Endothelial cell of umbilical vein (primary cell): Measurements from ENCODE around the gene NHS. TPM values are rescaled to one million over a fixed set of nuclear protein-coding genes. Genes with fewer than 3 reads are reported as not detected.
"Not testable (repeated sequence)": the region's sequence is repeated elsewhere in the genome, so short reads cannot be mapped to it uniquely, and the experiment has no call there.

ENCODE experiments used
- BruUV-seq: library from RNA; stranded (reverse); fragments of 400-500 nt; replicated peaks from 2 replicates; lab custom pipeline; 2021; lab: Mats Ljungman, UMichigan
- CTCF ChIA-PET: fragments of 300-600, 350-600 bp; sonication (Branson Sonifier 250); formaldehyde crosslinking; loops from one replicate; lab custom pipeline; 2021; ENCODE audit warnings: antibody characterized with exemption, inconsistent platforms; lab: Charles Lee
- POLR2A ChIA-PET: fragments of 300-600, 350-600 bp; sonication (Branson Sonifier 250); formaldehyde crosslinking; loops from one replicate; lab custom pipeline; 2021; ENCODE audit warnings: antibody characterized with exemption, inconsistent platforms; lab: Charles Lee
- DNase-seq: peaks from one replicate; pipeline ENCODE4 v3.0.0-alpha.2; 2011; ENCODE audit warnings: low read depth, low spot score
- FAIRE-seq: peaks from 2 replicates; lab custom pipeline; 2011; peaks lifted over from hg19 to GRCh38; lab: Jason Lieb, UNC
- H2AFZ ChIP-seq: 2 replicates; pipeline ENCODE4 v1.6.0; 2012; ENCODE audit warnings: low read depth, low read length, control low read depth, inconsistent platforms
- H3K27ac ChIP-seq: 2 replicates; pipeline ENCODE4 v1.5.1; 2011; ENCODE audit warnings: low read depth, mild to moderate bottlenecking, control low read depth, low read length, moderate library complexity; ENCODE audit not compliant: insufficient read depth
- H3K27me3 ChIP-seq, 2 experiments: 2 replicates each; pipeline versions ENCODE4 v1.6.0 to v1.6.1; 2011; ENCODE audit warnings: low read length in 2 of 2, mixed read lengths in 1 of 2; ENCODE audit not compliant: control insufficient read depth in 2 of 2, insufficient read depth in 2 of 2
- H3K36me3 ChIP-seq, 2 experiments: 2 replicates in 1 of 2; 3 replicates in 1 of 2; pipeline ENCODE4 v1.5.1; 2011; ENCODE audit warnings: low read length in 2 of 2, mild to moderate bottlenecking in 1 of 2, moderate library complexity in 1 of 2; ENCODE audit not compliant: control insufficient read depth in 2 of 2, insufficient read depth in 2 of 2; ENCODE audit errors: extremely low read depth in 1 of 2
- H3K4me1 ChIP-seq: 3 replicates; pipeline ENCODE4 v1.5.1; 2011; ENCODE audit warnings: mild to moderate bottlenecking, low read length; ENCODE audit not compliant: control insufficient read depth, insufficient read depth; ENCODE audit errors: extremely low read depth
- H3K4me2 ChIP-seq: 2 replicates; pipeline ENCODE4 v1.6.1; 2011; ENCODE audit warnings: low read length, control low read depth, mixed read lengths; ENCODE audit not compliant: insufficient read depth
- H3K4me3 ChIP-seq, 3 experiments: fragments of 200-600 bp in 1 of 3; sonication (generic), shearing (Covaris generic) in 1 of 3; replicated peaks in 1 of 3; 2 replicates each; pipeline ENCODE4 v1.5.1; 2011 to 2016; ENCODE audit warnings: control low read depth in 3 of 3, low read length in 3 of 3, mild to moderate bottlenecking in 2 of 3, inconsistent platforms in 1 of 3, low read depth in 1 of 3, moderate library complexity in 1 of 3; ENCODE audit not compliant: insufficient read depth in 1 of 3
- H3K79me2 ChIP-seq: 2 replicates; pipeline ENCODE4 v1.6.0; 2012; ENCODE audit warnings: low read length, inconsistent platforms; ENCODE audit not compliant: control insufficient read depth, insufficient read depth
- H3K9ac ChIP-seq: replicated peaks from 2 replicates; pipeline ENCODE3; 2011; ENCODE audit warnings: low read length, control low read depth; ENCODE audit not compliant: insufficient read depth; ENCODE audit errors: extremely low read depth
- H3K9me1 ChIP-seq: replicated peaks from 3 replicates; pipeline ENCODE4 v1.6.0; 2011; ENCODE audit warnings: mild to moderate bottlenecking, low read length; ENCODE audit not compliant: control insufficient read depth, insufficient read depth; ENCODE audit errors: extremely low read depth
- H3K9me3 ChIP-seq: replicated peaks from 2 replicates; pipeline ENCODE4 v1.5.1; 2012; ENCODE audit warnings: low read length, inconsistent platforms; ENCODE audit not compliant: control insufficient read depth, insufficient read depth
- H4K20me1 ChIP-seq: replicated peaks from 2 replicates; pipeline ENCODE3; 2011; ENCODE audit warnings: mild to moderate bottlenecking, low read length; ENCODE audit not compliant: control insufficient read depth, insufficient read depth; ENCODE audit errors: extremely low read depth
- EZH2 ChIP-seq: IDR thresholded peaks from 2 replicates; pipeline ENCODE4 v1.6.1; 2012; ENCODE audit warnings: borderline replicate concordance, low read depth, mild to moderate bottlenecking, moderate library complexity, low read length, inconsistent platforms; ENCODE audit not compliant: severe bottlenecking
- FOS ChIP-seq: IDR thresholded peaks from 2 replicates; pipeline ENCODE4 v1.6.1; 2011; ENCODE audit warnings: mild to moderate bottlenecking, low read length, moderate library complexity, borderline replicate concordance; ENCODE audit not compliant: insufficient read depth
- GATA2 ChIP-seq: IDR thresholded peaks from 2 replicates; pipeline ENCODE4 v1.7.0; 2011; ENCODE audit warnings: low read depth, mild to moderate bottlenecking, moderate library complexity, mixed read lengths, low read length; ENCODE audit not compliant: insufficient read length, insufficient read depth
- JUN ChIP-seq: IDR thresholded peaks from 2 replicates; pipeline ENCODE4 v1.6.1; 2011; ENCODE audit warnings: borderline replicate concordance, low read depth; ENCODE audit not compliant: insufficient read length, insufficient read depth
- MAX ChIP-seq: IDR thresholded peaks from 2 replicates; pipeline ENCODE4 v1.6.1; 2011; ENCODE audit not compliant: insufficient read depth, insufficient read length
- MYC ChIP-seq: IDR thresholded peaks from one replicate; pipeline ENCODE4 v1.6.1; 2011; ENCODE audit warnings: mild to moderate bottlenecking, low read depth, low read length
- POLR2A ChIP-seq: IDR thresholded peaks from 2 replicates; pipeline ENCODE4 v1.6.1; 2012; ENCODE audit warnings: low read depth, mild to moderate bottlenecking, control low read depth, low read length
- POLR2AphosphoS5 ChIP-seq: IDR thresholded peaks from 2 replicates; pipeline ENCODE4 v1.6.1; 2012; ENCODE audit warnings: low read depth, mild to moderate bottlenecking, control low read depth, low read length, moderate library complexity; ENCODE audit not compliant: insufficient read depth
- dilution Hi-C: fragments of 300-500 bp; cut with MboI; formaldehyde crosslinking; loops from one replicate; pipeline ENCODE4 v1.15.0; 2019; ENCODE audit warnings: low sequenced_read_pairs; ENCODE audit not compliant: extremely low pct_ligation_motif_present
- intact Hi-C: fragments of 100-400 bp; cut with micrococcal nuclease; formaldehyde crosslinking; loops from one replicate; pipeline ENCODE4 v1.10.0; 2022
- polyA plus RNA-seq, 4 experiments: library from polyadenylated mRNA; depleted of rRNA in 3 of 4; stranded (reverse) in 3 of 4; unstranded in 1 of 4; fragments of >200 nt; gene quantifications; 2 replicates each; pipeline versions ENCODE4 v1.2.1 to v1.2.3, GENCODE V29; 2011 to 2012; ENCODE audit warnings: missing spikeins in 1 of 4
- total RNA-seq: library from RNA; stranded (reverse); gene quantifications from 2 replicates; pipeline ENCODE4 v1.2.3, GENCODE V29; 2021
- TF ChIP-seq, protein P1 (sequence below), 2 donors: IDR thresholded peaks; 1 replicate in 1 of 2; 2 replicates in 1 of 2; pipeline ENCODE4 v1.5.1; 2011; ENCODE audit warnings: low read length in 2 of 2, mild to moderate bottlenecking in 2 of 2, moderate library complexity in 2 of 2, control low read depth in 1 of 2, inconsistent platforms in 1 of 2, low read depth in 1 of 2; ENCODE audit not compliant: insufficient read depth in 1 of 2; ENCODE audit errors: extremely low read depth in 1 of 2

Gene NHS
- total and polyA plus RNA-seq, 2 donors (not counting 3 experiments of a cell fraction or from before 2014, with no cell fraction given): 0.07 to 0.46 TPM

GRCh38 chrX:17567821-17568220 lies 192.8 kb downstream of the NHS start:
- H3K27me3 ChIP-seq: no peaks in the 10 kb centered on the region
- FAIRE-seq (no peak), DNase-seq (no peak)
- H2AFZ ChIP-seq: no peak overlapping the region
- no peak overlapping the region for H3K4me3 ChIP-seq
- dilution Hi-C loops: no loop called here
- no peak overlapping the region for H3K27ac ChIP-seq
- no TSS peak for BruUV-seq
- H3K79me2 ChIP-seq: no peaks in the 10 kb centered on the region
- no peak overlapping the region for H3K9ac ChIP-seq
- no peaks in the 10 kb centered on the region for H3K36me3 ChIP-seq
- intact Hi-C loops: no loop called here
- POLR2A ChIA-PET: no interaction called here
- H3K9me1 ChIP-seq: no peaks in the 10 kb centered on the region
- no peaks in the 10 kb centered on the region for H3K9me3 ChIP-seq
- H4K20me1 ChIP-seq: no peaks in the 10 kb centered on the region
- no peak overlapping the region for H3K4me2 ChIP-seq
- no peaks in the 10 kb centered on the region for H3K4me1 ChIP-seq
- no peak for TF ChIP-seq GATA2
- no peak for TF ChIP-seq POLR2AphosphoS5
- TF ChIP-seq MYC: no peak
- TF ChIP-seq, protein P1, sequence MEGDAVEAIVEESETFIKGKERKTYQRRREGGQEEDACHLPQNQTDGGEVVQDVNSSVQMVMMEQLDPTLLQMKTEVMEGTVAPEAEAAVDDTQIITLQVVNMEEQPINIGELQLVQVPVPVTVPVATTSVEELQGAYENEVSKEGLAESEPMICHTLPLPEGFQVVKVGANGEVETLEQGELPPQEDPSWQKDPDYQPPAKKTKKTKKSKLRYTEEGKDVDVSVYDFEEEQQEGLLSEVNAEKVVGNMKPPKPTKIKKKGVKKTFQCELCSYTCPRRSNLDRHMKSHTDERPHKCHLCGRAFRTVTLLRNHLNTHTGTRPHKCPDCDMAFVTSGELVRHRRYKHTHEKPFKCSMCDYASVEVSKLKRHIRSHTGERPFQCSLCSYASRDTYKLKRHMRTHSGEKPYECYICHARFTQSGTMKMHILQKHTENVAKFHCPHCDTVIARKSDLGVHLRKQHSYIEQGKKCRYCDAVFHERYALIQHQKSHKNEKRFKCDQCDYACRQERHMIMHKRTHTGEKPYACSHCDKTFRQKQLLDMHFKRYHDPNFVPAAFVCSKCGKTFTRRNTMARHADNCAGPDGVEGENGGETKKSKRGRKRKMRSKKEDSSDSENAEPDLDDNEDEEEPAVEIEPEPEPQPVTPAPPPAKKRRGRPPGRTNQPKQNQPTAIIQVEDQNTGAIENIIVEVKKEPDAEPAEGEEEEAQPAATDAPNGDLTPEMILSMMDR (IDR thresholded peaks at IDR 0.05; ENCODE audit: extremely low read depth in 1 of 2, insufficient read depth in 1 of 2, low read depth in 1 of 2, low read length in 2 of 2): no peak
- TF ChIP-seq EZH2: no peak
- no peak for TF ChIP-seq POLR2A
- no peak for TF ChIP-seq JUN
- TF ChIP-seq MAX: no peak
- no peak for TF ChIP-seq FOS
- CTCF ChIA-PET: interaction anchor here (0.9 kb wide), 1 partner anchor 13 kb away, joined by 4 read pairs; no protein-coding TSS in a partner anchor

DNA sequence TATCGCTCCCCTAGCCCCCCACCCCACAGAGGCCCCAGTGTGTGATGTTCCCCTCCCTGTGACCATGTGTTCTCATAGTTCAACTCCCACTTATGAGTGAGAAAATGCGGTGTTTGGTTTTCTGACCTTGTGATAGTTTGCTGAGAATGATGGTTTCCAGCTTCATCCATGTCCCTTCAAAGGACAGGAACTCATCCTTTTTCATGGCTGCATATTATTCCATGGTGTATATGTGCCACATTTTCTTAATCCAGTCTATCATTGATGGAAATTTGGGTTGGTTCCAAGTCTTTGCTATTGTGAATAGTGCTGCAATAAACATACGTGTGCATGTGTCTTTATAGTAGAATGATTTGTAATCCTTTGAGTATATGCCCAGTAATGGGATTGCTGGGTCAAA lies 193.8 kb downstream of the NHS start:
- BruUV-seq, DNase-seq, dilution Hi-C loops, H3K27me3 ChIP-seq, H3K9me1 ChIP-seq, H3K4me3 ChIP-seq, CTCF ChIA-PET, intact Hi-C loops, FAIRE-seq, H3K79me2 ChIP-seq, H3K9me3 ChIP-seq, H4K20me1 ChIP-seq, POLR2A ChIA-PET, H3K4me1 ChIP-seq, H2AFZ ChIP-seq, H3K36me3 ChIP-seq, H3K27ac ChIP-seq, H3K4me2 ChIP-seq, H3K9ac ChIP-seq: not testable (repeated sequence)
